Neural cell (in vitro differentiated cells): ENCODE results near the gene C19orf44. TPM values are rescaled to one million over a fixed set of nuclear protein-coding genes. Genes with fewer than 3 reads are reported as not detected.
"Not testable (repeated sequence)": the region's sequence is repeated elsewhere in the genome, so short reads cannot be mapped to it uniquely, and the experiment has no call there.

ENCODE experiments used
- H2AFZ ChIP-seq: fragments of 200-600, 300-800 bp; sonication (generic), shearing (Covaris generic); 2 replicates; pipeline ENCODE4 v1.6.0; 2014; ENCODE audit warnings: low read depth, mild to moderate bottlenecking, antibody characterized with exemption, low read length, moderate library complexity
- H3F3A ChIP-seq: fragments of 200-600 bp; shearing (Covaris generic); 2 replicates; pipeline ENCODE4 v1.6.1; 2016; ENCODE audit warnings: mild to moderate bottlenecking, moderate library complexity, mixed read lengths, antibody characterized with exemption, low read length; ENCODE audit not compliant: insufficient read depth, poor library complexity, severe bottlenecking
- H3K27ac ChIP-seq: fragments of 200-600, 300-800 bp; sonication (generic), shearing (Covaris generic); 2 replicates; pipeline ENCODE4 v1.5.1; 2014; ENCODE audit warnings: mild to moderate bottlenecking, low read length, moderate library complexity
- H3K27me3 ChIP-seq: fragments of 300-800, 200-600 bp; sonication (generic), shearing (Covaris generic); 2 replicates; pipeline ENCODE4 v1.6.0; 2014; ENCODE audit warnings: mild to moderate bottlenecking, low read depth, low read length, moderate library complexity; ENCODE audit not compliant: insufficient read depth
- H3K36me3 ChIP-seq: fragments of 300-800, 200-600 bp; sonication (generic), shearing (Covaris generic); 2 replicates; pipeline ENCODE4 v1.5.1; 2014; ENCODE audit warnings: mild to moderate bottlenecking, antibody characterized with exemption, low read length, moderate library complexity; ENCODE audit not compliant: insufficient read depth
- H3K4me2 ChIP-seq: fragments of 300-800, 200-600 bp; sonication (generic), shearing (Covaris generic); 2 replicates; pipeline ENCODE4 v1.6.0; 2014; ENCODE audit warnings: mild to moderate bottlenecking, low read length
- H3K4me3 ChIP-seq: fragments of 300-800, 200-600 bp; sonication (generic), shearing (Covaris generic); 2 replicates; pipeline ENCODE4 v1.5.1; 2014; ENCODE audit warnings: mild to moderate bottlenecking, low read length, moderate library complexity
- H3K79me2 ChIP-seq: fragments of 200-600 bp; shearing (Covaris generic); replicated peaks from 2 replicates; pipeline ENCODE4 v1.6.0; 2014; ENCODE audit warnings: mild to moderate bottlenecking, low read length, moderate library complexity; ENCODE audit not compliant: insufficient read depth
- H3K9ac ChIP-seq: fragments of 300-800, 200-600 bp; sonication (generic), shearing (Covaris generic); 2 replicates; pipeline ENCODE4 v1.6.1; 2016; ENCODE audit warnings: mild to moderate bottlenecking, low read length, mixed read lengths
- H3K9me2 ChIP-seq: fragments of 200-600 bp; shearing (Covaris generic); 2 replicates; pipeline ENCODE4 v1.6.1; 2016; ENCODE audit warnings: mild to moderate bottlenecking, low read length, mixed read lengths; ENCODE audit not compliant: insufficient read depth
- H3K9me3 ChIP-seq: fragments of 200-600, 300-800 bp; sonication (generic), shearing (Covaris generic); 2 replicates; pipeline ENCODE4 v1.6.1; 2016; ENCODE audit warnings: mild to moderate bottlenecking, mixed run types, low read length, moderate library complexity, mixed read lengths
- H4K20me1 ChIP-seq: fragments of 200-600 bp; shearing (Covaris generic); 2 replicates; pipeline ENCODE4 v1.6.1; 2016; ENCODE audit warnings: mild to moderate bottlenecking, mixed run types; ENCODE audit not compliant: insufficient read depth
- CTCF ChIP-seq: fragments of 450-650 bp; IDR thresholded peaks from 2 replicates; pipeline ENCODE4 v1.5.1; 2014; ENCODE audit warnings: antibody characterized with exemption, mild to moderate bottlenecking, moderate library complexity; ENCODE audit not compliant: poor library complexity, severe bottlenecking
- EP300 ChIP-seq: fragments of 450-650 bp; conservative IDR thresholded peaks from 2 replicates; pipeline ENCODE4 v1.6.1; 2014; ENCODE audit warnings: antibody characterized with exemption, mild to moderate bottlenecking, moderate library complexity; ENCODE audit not compliant: poor library complexity, severe bottlenecking
- EZH2 ChIP-seq: fragments of 200-600, 300-800 bp; shearing (Covaris generic), sonication (generic); IDR thresholded peaks from 2 replicates; pipeline ENCODE4 v1.6.1; 2014; ENCODE audit warnings: antibody characterized with exemption, low read length, borderline replicate concordance, mild to moderate bottlenecking; ENCODE audit not compliant: insufficient read depth, poor library complexity, severe bottlenecking
- MXI1 ChIP-seq: fragments of 450-650 bp; conservative IDR thresholded peaks from 2 replicates; pipeline ENCODE4 v1.6.1; 2014; ENCODE audit warnings: antibody characterized with exemption, mild to moderate bottlenecking; ENCODE audit not compliant: poor library complexity, severe bottlenecking
- POLR2AphosphoS5 ChIP-seq: IDR thresholded peaks from 2 replicates; pipeline ENCODE4 v1.6.1; 2012
- RAD21 ChIP-seq: fragments of 450-650 bp; conservative IDR thresholded peaks from 2 replicates; pipeline ENCODE4 v1.6.1; 2014; ENCODE audit warnings: antibody characterized with exemption, mild to moderate bottlenecking, moderate library complexity
- REST ChIP-seq: IDR thresholded peaks from 2 replicates; pipeline ENCODE4 v1.6.1; 2012; ENCODE audit warnings: borderline replicate concordance
- SMC3 ChIP-seq: fragments of 450-650 bp; conservative IDR thresholded peaks from 2 replicates; pipeline ENCODE4 v1.6.1; 2014; ENCODE audit warnings: antibody characterized with exemption, mild to moderate bottlenecking, moderate library complexity; ENCODE audit not compliant: poor library complexity
- TAF1 ChIP-seq: IDR thresholded peaks from 2 replicates; pipeline ENCODE4 v1.6.1; 2012; ENCODE audit warnings: low read depth
- polyA plus RNA-seq: library from polyadenylated mRNA; depleted of rRNA; stranded (reverse); fragments of >200 nt; gene quantifications from 2 replicates; pipeline ENCODE4 v1.2.3, GENCODE V29; 2014

C19orf44 gene
- polyA plus RNA-seq, 1 donor from 2014 or later, result 9.9 TPM

- TF ChIP-seq REST (no peak), EP300 (no peak), MXI1 (no peak), TAF1 (no peak), POLR2AphosphoS5 (no peak), RAD21 (no peak), SMC3 (no peak), EZH2 (no peak), CTCF (no peak)
- H3K4me3 ChIP-seq, result no peak overlapping the region
- no peaks in the 10 kb centered on the region for H4K20me1 ChIP-seq
- H2AFZ ChIP-seq, result no peak overlapping the region
- no peaks in the 10 kb centered on the region for H3F3A ChIP-seq
- no peaks in the 10 kb centered on the region for H3K27me3 ChIP-seq
- no peaks in the 10 kb centered on the region for H3K9me2 ChIP-seq
- no peaks in the 10 kb centered on the region for H3K9me3 ChIP-seq
- no peaks in the 10 kb centered on the region for H3K36me3 ChIP-seq
- H3K27ac ChIP-seq, result no peak overlapping the region
- no peak overlapping the region for H3K9ac ChIP-seq
- no peak overlapping the region for H3K4me2 ChIP-seq
- H3K79me2 ChIP-seq, result no peaks in the 10 kb centered on the region
Measured at GRCh38 chr19:16477311-16477710, 18.9 kb upstream of the C19orf44 start.

GRCh38 chr19:16482745-16483144 lies 13.4 kb upstream of the C19orf44 start:
- H2AFZ ChIP-seq, result no peak overlapping the region
- H3K9me2 ChIP-seq, result no peaks in the 10 kb centered on the region
- no peaks in the 10 kb centered on the region for H3F3A ChIP-seq
- no peak overlapping the region for H3K27ac ChIP-seq
- H3K4me2 ChIP-seq, result no peak overlapping the region
- H4K20me1 ChIP-seq, result no peaks in the 10 kb centered on the region
- no peaks in the 10 kb centered on the region for H3K79me2 ChIP-seq
- no peak overlapping the region for H3K9ac ChIP-seq
- no peak overlapping the region for H3K4me3 ChIP-seq
- H3K36me3 ChIP-seq, result no peaks in the 10 kb centered on the region
- H3K27me3 ChIP-seq, result no peaks in the 10 kb centered on the region
- H3K9me3 ChIP-seq, result no peaks in the 10 kb centered on the region
- TF ChIP-seq SMC3, result no peak
- TF ChIP-seq CTCF, result no peak
- no peak for TF ChIP-seq EZH2
- TF ChIP-seq MXI1, result no peak
- no peak for TF ChIP-seq POLR2AphosphoS5
- TF ChIP-seq REST, result no peak
- TF ChIP-seq EP300, result no peak
- TF ChIP-seq TAF1, result no peak
- no peak for TF ChIP-seq RAD21

GRCh38 chr19:16486476-16486875 lies 9.7 kb upstream of the C19orf44 start:
- H4K20me1 ChIP-seq, H3K79me2 ChIP-seq, H3K9me2 ChIP-seq, H2AFZ ChIP-seq, H3K27ac ChIP-seq, H3K27me3 ChIP-seq, H3K4me2 ChIP-seq, H3K9me3 ChIP-seq, H3K36me3 ChIP-seq, H3K9ac ChIP-seq, H3F3A ChIP-seq, H3K4me3 ChIP-seq: not testable (repeated sequence)
